Loucy (cell line): ENCODE data around the gene INTS1.

Experiments used
- EZH2phosphoT487 ChIP-seq: fragments of 200-600 bp; IDR thresholded peaks from 2 replicates; pipeline ENCODE4 v1.6.1; 2018; ENCODE audit warnings: antibody characterized with exemption, mild to moderate bottlenecking, moderate library complexity, borderline replicate concordance
- TF ChIP-seq, protein P1 (sequence below): fragments of 200-600 bp; sonication (generic); conservative IDR thresholded peaks from 2 replicates; pipeline ENCODE4 v1.5.1; 2014; ENCODE audit warnings: mild to moderate bottlenecking, antibody characterized with exemption, low read length

DNA sequence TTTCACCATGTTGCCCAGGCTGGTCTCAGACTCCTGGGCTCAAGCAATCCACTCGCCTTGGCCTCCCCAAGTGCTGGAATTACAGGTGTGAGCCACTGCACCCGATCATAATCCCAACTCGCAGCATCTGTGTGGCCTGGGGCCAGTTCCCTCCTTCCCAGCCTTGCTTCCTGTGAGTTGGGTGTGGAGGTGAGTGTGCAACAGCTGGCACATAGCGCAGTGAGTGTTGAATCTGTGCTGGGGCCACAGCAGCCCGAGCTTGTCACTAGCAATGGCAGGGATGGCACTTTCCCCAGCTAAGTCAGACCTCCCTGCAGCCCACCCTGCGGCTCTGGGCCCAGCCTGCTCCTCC, 39.6 kb upstream of the INTS1 start:
- TF ChIP-seq, protein P1, sequence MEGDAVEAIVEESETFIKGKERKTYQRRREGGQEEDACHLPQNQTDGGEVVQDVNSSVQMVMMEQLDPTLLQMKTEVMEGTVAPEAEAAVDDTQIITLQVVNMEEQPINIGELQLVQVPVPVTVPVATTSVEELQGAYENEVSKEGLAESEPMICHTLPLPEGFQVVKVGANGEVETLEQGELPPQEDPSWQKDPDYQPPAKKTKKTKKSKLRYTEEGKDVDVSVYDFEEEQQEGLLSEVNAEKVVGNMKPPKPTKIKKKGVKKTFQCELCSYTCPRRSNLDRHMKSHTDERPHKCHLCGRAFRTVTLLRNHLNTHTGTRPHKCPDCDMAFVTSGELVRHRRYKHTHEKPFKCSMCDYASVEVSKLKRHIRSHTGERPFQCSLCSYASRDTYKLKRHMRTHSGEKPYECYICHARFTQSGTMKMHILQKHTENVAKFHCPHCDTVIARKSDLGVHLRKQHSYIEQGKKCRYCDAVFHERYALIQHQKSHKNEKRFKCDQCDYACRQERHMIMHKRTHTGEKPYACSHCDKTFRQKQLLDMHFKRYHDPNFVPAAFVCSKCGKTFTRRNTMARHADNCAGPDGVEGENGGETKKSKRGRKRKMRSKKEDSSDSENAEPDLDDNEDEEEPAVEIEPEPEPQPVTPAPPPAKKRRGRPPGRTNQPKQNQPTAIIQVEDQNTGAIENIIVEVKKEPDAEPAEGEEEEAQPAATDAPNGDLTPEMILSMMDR, result no peak
- TF ChIP-seq EZH2phosphoT487, result no peak
